Natural killer cell treated with Interleukin-12 subunit alpha and Interleukin-12 subunit beta and Interleukin-15 and Interleukin-18, amount 100 ng/mL, for 72 hours (primary cell): Measurements from ENCODE around the gene ARHGAP32. TPM values are rescaled to one million over a fixed set of nuclear protein-coding genes. Genes with fewer than 3 reads are reported as not detected.

Experiments used
- ATAC-seq, 2 donors: fragments of 150-1000 bp; cut with Tn5 transposase in 1 of 2; sonication (Bioruptor Pico), chemical (Tn5 transposase) in 1 of 2; 2 replicates each; pipeline ENCODE4 v1.10.0; 2021
- DNase-seq: peaks from one replicate; pipeline ENCODE4 v3.0.0; 2022; ENCODE audit warnings: low spot score
- H3K27ac Mint-ChIP-seq, 2 donors: 1 replicate in 1 of 2; 2 replicates in 1 of 2; pipeline ENCODE4 v1.8.0; 2022; ENCODE audit warnings: mixed read lengths in 2 of 2, mild to moderate bottlenecking in 1 of 2, moderate library complexity in 1 of 2
- H3K27me3 Mint-ChIP-seq, 2 donors: 1 replicate in 1 of 2; 2 replicates in 1 of 2; pipeline ENCODE4 v1.8.0; 2022; ENCODE audit warnings: mixed read lengths in 2 of 2
- H3K36me3 Mint-ChIP-seq: one replicate; pipeline ENCODE4 v1.8.0; 2022; ENCODE audit warnings: mixed read lengths
- H3K4me1 Mint-ChIP-seq, 2 donors: 1 replicate in 1 of 2; 2 replicates in 1 of 2; pipeline ENCODE4 v1.8.0; 2022; ENCODE audit warnings: low read depth in 2 of 2, mixed read lengths in 2 of 2, mild to moderate bottlenecking in 1 of 2
- H3K4me3 Mint-ChIP-seq: one replicate; pipeline ENCODE4 v1.8.0; 2022; ENCODE audit warnings: mixed read lengths
- H3K9me3 Mint-ChIP-seq: 2 replicates; pipeline ENCODE4 v1.8.0; 2022; ENCODE audit warnings: mixed read lengths
- total RNA-seq, 2 donors: library from RNA; stranded (reverse); gene quantifications; one replicate each; pipeline ENCODE4 v1.2.3, GENCODE V29; 2022

ARHGAP32 gene
- total RNA-seq, 2 donors from 2014 or later: 0.81 to 1.5 TPM

- peak; percentile 46 for DNase-seq
- H3K9me3 Mint-ChIP-seq: no peaks in the 10 kb centered on the region
- peaks cover 8% of the 10 kb centered on the region for H3K36me3 Mint-ChIP-seq
- peak overlapping the region; percentile 35 for H3K4me3 Mint-ChIP-seq
- ATAC-seq: peak in 1 of 2 donors; percentile 12
- peaks cover 18 to 29% of the 10 kb centered on the region in 2 donors for H3K4me1 Mint-ChIP-seq
- peaks cover 32 to 35% of the 10 kb centered on the region in 2 donors for H3K27me3 Mint-ChIP-seq
- H3K27ac Mint-ChIP-seq: peak overlapping the region in 1 of 2 donors; percentile 68
These were observed 272.9 kb downstream of the ARHGAP32 start for GRCh38 chr11:128919216-128919615.

GRCh38 chr11:128917144-128917724 lies 274.9 kb downstream of the ARHGAP32 start:
- H3K36me3 Mint-ChIP-seq: peaks cover 8% of the 10 kb centered on the region
- peaks cover 31 to 42% of the 10 kb centered on the region in 2 donors for H3K27me3 Mint-ChIP-seq
- H3K27ac Mint-ChIP-seq: peak overlapping the region; percentile 45 to 59
- peaks cover 18 to 29% of the 10 kb centered on the region in 2 donors for H3K4me1 Mint-ChIP-seq
- H3K4me3 Mint-ChIP-seq: peak overlapping the region; percentile 80
- ATAC-seq: peak; percentile 55 to 64
- DNase-seq: peak; percentile 60
- H3K9me3 Mint-ChIP-seq: no peaks in the 10 kb centered on the region

- Mint-ChIP-seq H3K4me3 (peak overlapping the region; percentile 80), H3K27ac (peak overlapping the region in 1 of 2 donors; percentile 59), H3K4me1 (peaks cover 18 to 29% of the 10 kb centered on the region in 2 donors), H3K9me3 (no peaks in the 10 kb centered on the region), H3K36me3 (peaks cover 8% of the 10 kb centered on the region), H3K27me3 (peaks cover 32 to 41% of the 10 kb centered on the region in 2 donors)
- peak; percentile 20 for DNase-seq
- no peak for ATAC-seq
These were observed 275.4 kb downstream of the ARHGAP32 start for GRCh38 chr11:128916681-128917080.

GRCh38 chr11:128916037-128916572 lies 276.0 kb downstream of the ARHGAP32 start:
- H3K27ac Mint-ChIP-seq: peak overlapping the region in 1 of 2 donors; percentile 19
- H3K4me3 Mint-ChIP-seq: no peak overlapping the region
- H3K9me3 Mint-ChIP-seq: no peaks in the 10 kb centered on the region
- no peak for DNase-seq
- no peak for ATAC-seq
- H3K27me3 Mint-ChIP-seq: peaks cover 33 to 36% of the 10 kb centered on the region in 2 donors
- H3K36me3 Mint-ChIP-seq: peaks cover 8% of the 10 kb centered on the region
- peaks cover 18 to 29% of the 10 kb centered on the region in 2 donors for H3K4me1 Mint-ChIP-seq

GRCh38 chr11:128915149-128915521 lies 277.0 kb downstream of the ARHGAP32 start:
- H3K4me3 Mint-ChIP-seq: no peak overlapping the region

More at GRCh38 chr11:128915149-128915521, 277.0 kb downstream of the ARHGAP32 start:
- H3K4me1 Mint-ChIP-seq: peaks cover 18 to 29% of the 10 kb centered on the region in 2 donors
- H3K27ac Mint-ChIP-seq: no peak overlapping the region
- H3K36me3 Mint-ChIP-seq: peaks cover 8% of the 10 kb centered on the region
- ATAC-seq (no peak), DNase-seq (peak; percentile 13)
- H3K9me3 Mint-ChIP-seq: no peaks in the 10 kb centered on the region
- H3K27me3 Mint-ChIP-seq: peaks cover 30 to 32% of the 10 kb centered on the region in 2 donors

Other genes with a start within 250 kb of the ARHGAP32 start
- gene TP53AIP1, start 249.5 kb downstream of the ARHGAP32 start, total RNA-seq: not detected
- not detected for gene BARX2, start 183.5 kb upstream of the ARHGAP32 start, total RNA-seq